ENCODE results near the gene HHEX.

GRCh38 chr10:92737484-92737883, 47.7 kb downstream of the HHEX start:
- no peak for TF ChIP-seq CTCF (IDR thresholded peaks at IDR 0.05)
- no peak for TF ChIP-seq POLR2A (IDR thresholded peaks at IDR 0.05)

Data from heart left ventricle (tissue), 13 donors.